GM12873 (cell line): ENCODE data around the gene MGMT.

Experiments used
- TF ChIP-seq, protein P1 (sequence below): IDR thresholded peaks from 2 replicates; pipeline ENCODE4 v1.5.1; 2012; ENCODE audit warnings: low read depth, mild to moderate bottlenecking, moderate library complexity, low read length, control low read depth; ENCODE audit not compliant: insufficient read depth; ENCODE audit errors: missing control alignments

Gene MGMT

DNA sequence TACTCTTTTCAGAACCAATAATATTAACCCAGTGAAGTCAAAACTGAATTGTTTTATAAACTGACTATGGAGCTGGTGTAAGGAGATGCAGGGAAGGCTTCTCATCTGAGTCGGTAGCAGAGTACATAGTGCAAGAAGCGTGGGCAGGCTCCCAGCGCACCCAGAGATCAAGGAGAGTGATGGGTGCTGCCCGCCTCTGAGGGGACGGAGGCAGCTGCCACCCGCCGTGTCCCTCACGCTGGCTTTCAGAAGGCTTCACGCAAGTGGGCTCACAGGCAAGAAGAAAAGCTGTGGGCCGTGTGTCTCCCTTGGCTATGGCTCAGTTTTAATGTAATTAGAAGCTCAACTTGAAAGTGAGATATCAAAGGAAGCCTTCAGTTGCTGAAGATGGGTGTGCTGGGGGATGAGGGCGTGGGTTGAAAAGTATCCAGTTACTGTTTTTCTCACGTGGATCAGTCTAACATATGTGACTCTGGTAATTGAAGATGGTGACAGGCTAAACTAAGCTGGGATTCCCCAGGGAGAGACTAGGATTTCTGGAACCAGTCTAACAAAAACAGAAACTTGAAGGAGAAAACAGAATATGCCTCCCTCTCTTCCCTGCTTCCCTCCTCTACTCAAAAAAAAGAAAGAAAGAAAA is 159.9 kb downstream of the MGMT start:
- TF ChIP-seq, protein P1, sequence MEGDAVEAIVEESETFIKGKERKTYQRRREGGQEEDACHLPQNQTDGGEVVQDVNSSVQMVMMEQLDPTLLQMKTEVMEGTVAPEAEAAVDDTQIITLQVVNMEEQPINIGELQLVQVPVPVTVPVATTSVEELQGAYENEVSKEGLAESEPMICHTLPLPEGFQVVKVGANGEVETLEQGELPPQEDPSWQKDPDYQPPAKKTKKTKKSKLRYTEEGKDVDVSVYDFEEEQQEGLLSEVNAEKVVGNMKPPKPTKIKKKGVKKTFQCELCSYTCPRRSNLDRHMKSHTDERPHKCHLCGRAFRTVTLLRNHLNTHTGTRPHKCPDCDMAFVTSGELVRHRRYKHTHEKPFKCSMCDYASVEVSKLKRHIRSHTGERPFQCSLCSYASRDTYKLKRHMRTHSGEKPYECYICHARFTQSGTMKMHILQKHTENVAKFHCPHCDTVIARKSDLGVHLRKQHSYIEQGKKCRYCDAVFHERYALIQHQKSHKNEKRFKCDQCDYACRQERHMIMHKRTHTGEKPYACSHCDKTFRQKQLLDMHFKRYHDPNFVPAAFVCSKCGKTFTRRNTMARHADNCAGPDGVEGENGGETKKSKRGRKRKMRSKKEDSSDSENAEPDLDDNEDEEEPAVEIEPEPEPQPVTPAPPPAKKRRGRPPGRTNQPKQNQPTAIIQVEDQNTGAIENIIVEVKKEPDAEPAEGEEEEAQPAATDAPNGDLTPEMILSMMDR, result no peak

- TF ChIP-seq, protein P1, result no peak
These were observed 160.4 kb downstream of the MGMT start for GRCh38 chr10:129627442-129627841.

- TF ChIP-seq, protein P1, result no peak
These were observed 161.8 kb downstream of the MGMT start for GRCh38 chr10:129628823-129629222.

DNA sequence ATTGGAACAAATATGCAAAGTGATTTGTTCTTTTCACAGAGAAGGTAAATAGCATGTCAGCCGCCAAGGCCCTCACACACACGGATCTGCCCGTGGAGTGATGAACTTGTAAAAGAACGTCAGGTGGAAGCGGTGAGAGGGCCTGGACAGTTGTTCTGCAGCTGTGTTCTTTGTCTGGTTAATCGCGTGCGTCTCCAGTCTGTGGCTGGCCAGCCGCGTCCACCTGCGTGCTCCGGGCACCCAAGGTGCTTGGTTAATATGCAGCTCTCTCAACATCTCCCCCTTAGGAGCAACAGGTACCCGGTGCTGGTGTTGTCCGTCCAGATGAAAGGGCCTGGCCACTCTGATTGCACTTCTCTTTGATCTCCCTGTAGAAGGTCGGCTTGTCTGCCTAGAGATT is 162.9 kb downstream of the MGMT start:
- TF ChIP-seq, protein P1, result no peak

GRCh38 chr10:129631006-129631405 is 164.0 kb downstream of the MGMT start:
- TF ChIP-seq, protein P1, result no peak

GRCh38 chr10:129631870-129632623 is 165.0 kb downstream of the MGMT start:
- TF ChIP-seq, protein P1, result no peak

- TF ChIP-seq, protein P1, result no peak
These were observed 170.0 kb downstream of the MGMT start for GRCh38 chr10:129637010-129637409.
